Thyroid gland (tissue), 4 donors: ENCODE measurements around the gene TWSG1.

Experiments used
- POLR2A ChIP-seq, 2 donors: fragments of 450-650 bp; IDR thresholded peaks; one replicate each; pipeline ENCODE4 v1.6.1; 2017; ENCODE audit warnings: antibody characterized with exemption in 2 of 2, mild to moderate bottlenecking in 2 of 2, moderate library complexity in 1 of 2
- TF ChIP-seq, protein P1 (sequence below), 6 experiments: fragments of 200-600 bp in 3 of 6; fragments of 450-650 bp in 3 of 6; sonication (generic) in 3 of 6; IDR thresholded peaks; one replicate each; pipeline ENCODE4 v1.5.1; 2016 to 2019; ENCODE audit warnings: antibody characterized with exemption in 6 of 6, mild to moderate bottlenecking in 2 of 6, inconsistent platforms in 1 of 6, moderate library complexity in 1 of 6

DNA sequence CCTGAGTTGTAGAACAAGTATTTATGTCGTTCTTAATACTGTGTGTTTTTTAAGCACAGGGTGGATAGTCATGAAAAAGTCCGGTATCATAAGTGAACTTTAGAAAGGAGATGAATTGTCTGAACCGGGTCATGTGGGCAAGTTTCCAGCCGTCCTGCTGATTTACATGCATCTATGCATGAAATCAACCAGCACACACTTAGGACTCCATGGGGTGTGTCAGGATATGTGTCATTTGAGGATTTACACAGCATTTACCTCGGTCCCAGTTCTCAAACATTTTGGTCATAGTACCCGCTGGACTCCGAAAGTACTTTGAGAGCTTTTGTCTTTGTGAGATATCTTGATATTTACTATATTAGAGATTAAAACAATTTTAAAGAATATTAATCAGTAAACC, 47.5 kb upstream of the TWSG1 start:
- TF ChIP-seq, protein P1, sequence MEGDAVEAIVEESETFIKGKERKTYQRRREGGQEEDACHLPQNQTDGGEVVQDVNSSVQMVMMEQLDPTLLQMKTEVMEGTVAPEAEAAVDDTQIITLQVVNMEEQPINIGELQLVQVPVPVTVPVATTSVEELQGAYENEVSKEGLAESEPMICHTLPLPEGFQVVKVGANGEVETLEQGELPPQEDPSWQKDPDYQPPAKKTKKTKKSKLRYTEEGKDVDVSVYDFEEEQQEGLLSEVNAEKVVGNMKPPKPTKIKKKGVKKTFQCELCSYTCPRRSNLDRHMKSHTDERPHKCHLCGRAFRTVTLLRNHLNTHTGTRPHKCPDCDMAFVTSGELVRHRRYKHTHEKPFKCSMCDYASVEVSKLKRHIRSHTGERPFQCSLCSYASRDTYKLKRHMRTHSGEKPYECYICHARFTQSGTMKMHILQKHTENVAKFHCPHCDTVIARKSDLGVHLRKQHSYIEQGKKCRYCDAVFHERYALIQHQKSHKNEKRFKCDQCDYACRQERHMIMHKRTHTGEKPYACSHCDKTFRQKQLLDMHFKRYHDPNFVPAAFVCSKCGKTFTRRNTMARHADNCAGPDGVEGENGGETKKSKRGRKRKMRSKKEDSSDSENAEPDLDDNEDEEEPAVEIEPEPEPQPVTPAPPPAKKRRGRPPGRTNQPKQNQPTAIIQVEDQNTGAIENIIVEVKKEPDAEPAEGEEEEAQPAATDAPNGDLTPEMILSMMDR (IDR thresholded peaks at IDR 0.05) = no peak
- TF ChIP-seq POLR2A (IDR thresholded peaks at IDR 0.05) = no peak
